Measurements from ENCODE around the gene ATP13A4.

ATP13A4 gene

GRCh38 chr3:193387596-193387995, 167.1 kb downstream of the ATP13A4 start:
- DNase-seq: no peak

- no peak for DNase-seq
These were observed 176.0 kb downstream of the ATP13A4 start, which contains the start of gene ATP13A5 for GRCh38 chr3:193378706-193379105. ATP13A5 (minus strand) TSS chr3:193378753; CDS start chr3:193378725, 28 bp downstream.

GRCh38 chr3:193377591-193377990, 177.1 kb downstream of the ATP13A4 start:
- DNase-seq: no peak

GRCh38 chr3:193375614-193376013, 179.1 kb downstream of the ATP13A4 start:
- DNase-seq: no peak

- no peak for DNase-seq
These were observed 181.9 kb downstream of the ATP13A4 start for GRCh38 chr3:193372783-193373182.

GRCh38 chr3:193367868-193368267, 186.8 kb downstream of the ATP13A4 start:
- DNase-seq: no peak

- DNase-seq: no peak
These were observed 197.4 kb downstream of the ATP13A4 start for GRCh38 chr3:193357291-193357690.

GRCh38 chr3:193354423-193354822, 200.3 kb downstream of the ATP13A4 start:
- DNase-seq: no peak
